ENCODE results near the gene MSRB3. TPM values are rescaled to one million over a fixed set of nuclear protein-coding genes. Genes with fewer than 3 reads are reported as not detected.

The MSRB3 gene
- total and polyA plus RNA-seq, 2 of the 4 experiments (the other 2 are of a cell fraction), result 31.7 to 35.7 TPM

DNA sequence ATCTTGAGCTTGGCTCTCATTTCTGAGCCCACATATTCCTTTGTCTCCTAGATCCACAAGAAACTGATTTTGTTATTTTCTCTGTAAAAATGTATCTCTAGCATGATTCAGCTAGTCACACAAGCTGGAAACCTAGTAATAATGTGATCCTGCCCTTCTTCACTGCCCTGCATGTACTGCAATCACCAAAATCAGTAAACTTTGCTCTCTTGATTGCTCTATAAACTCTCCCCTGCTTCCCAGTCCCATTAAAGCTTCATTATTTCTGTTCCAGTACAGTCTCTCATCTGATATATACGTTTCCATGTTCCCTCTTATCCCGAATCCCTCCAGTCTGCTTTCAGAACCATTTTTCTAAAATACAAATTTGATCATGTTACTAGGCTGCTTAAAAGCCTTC lies 166.5 kb downstream of the MSRB3 start:
- intact Hi-C loops (cut with micrococcal nuclease), result no loop called here
- Histone ChIP-seq H3K79me1 (ENCODE audit: low read depth in 1 of 2, low read length in 2 of 2) (peaks cover 0 to 8% of the 10 kb centered on the region in 2 experiments; a peak in 1 of 4 replicates), H3K4me3 (ENCODE audit: insufficient read depth, low read depth, low read length) (no peak overlapping the region), H4K5ac (ENCODE audit: low read depth, low read length) (no peak overlapping the region; the same call in 1 of the 2 replicates), H3K18ac (ENCODE audit: low read depth, low read length) (no peak overlapping the region), H4K20me1 (ENCODE audit: insufficient read depth, low read length) (no peaks in the 10 kb centered on the region), H2AFZ (replicated peaks; ENCODE audit: low read length, poor library complexity) (no peak overlapping the region), H2AK5ac (ENCODE audit: low read depth, low read length) (no peak overlapping the region), H3K27ac (ENCODE audit: insufficient read depth, low read length) (no peak overlapping the region), H3K56ac (ENCODE audit: extremely low read depth, insufficient read depth, low read length) (no peak overlapping the region), H3K36me3 (ENCODE audit: control insufficient read depth, insufficient read depth, low read length) (no peaks in the 10 kb centered on the region), H3K23ac (ENCODE audit: low read depth, low read length) (no peak overlapping the region), H2BK120ac (ENCODE audit: low read depth, low read length) (no peak overlapping the region), H3K9me3 (ENCODE audit: control insufficient read depth, insufficient read depth, low read length) (no peaks in the 10 kb centered on the region), H3K9ac (ENCODE audit: low read depth, low read length) (no peak overlapping the region), H3K14ac (replicated peaks; ENCODE audit: low read depth, low read length) (no peak overlapping the region; the same call in 1 of the 2 replicates), H3K27me3 (ENCODE audit: control insufficient read depth, insufficient read depth, low read length) (no peaks in the 10 kb centered on the region), H3K4ac (ENCODE audit: low read depth, low read length) (no peak overlapping the region), H4K8ac (ENCODE audit: low read depth in 2 of 2, low read length in 2 of 2) (no peak overlapping the region), H3K4me1 (ENCODE audit: control insufficient read depth, insufficient read depth, low read length) (no peaks in the 10 kb centered on the region), H3K4me2 (ENCODE audit: low read depth, low read length) (no peak overlapping the region), H2BK5ac (ENCODE audit: low read depth, low read length, poor library complexity, severe bottlenecking) (no peak overlapping the region), H2BK20ac (ENCODE audit: low read depth, low read length) (no peak overlapping the region), H4K91ac (ENCODE audit: insufficient read depth, low read depth, low read length) (no peak overlapping the region), H3K9me1 (ENCODE audit: insufficient read depth, low read length) (no peaks in the 10 kb centered on the region), H2BK15ac (ENCODE audit: low read depth, low read length) (no peak overlapping the region), H2AK9ac (replicated peaks; ENCODE audit: low read depth, low read length, poor library complexity) (no peak overlapping the region)
- ATAC-seq (ENCODE audit: low read depth) (no peak), DNase-seq (no peak)
- in situ Hi-C loops (cut with MboI; ENCODE audit: low sequenced_read_pairs), result no loop called here
- BruUV-seq (replicated peaks), result no TSS peak
- POLR2A ChIA-PET (ENCODE audit: unreplicated experiment), result interaction anchor here (0.6 kb wide), 1 partner anchor 26 kb away, joined by 3 read pairs; no protein-coding TSS in a partner anchor
- TF ChIP-seq FOS (IDR thresholded peaks at IDR 0.05; ENCODE audit: low read depth, low read length), result no peak
- no peak for TF ChIP-seq NFE2L2 (IDR thresholded peaks at IDR 0.05; ENCODE audit: low read depth, low read length)
- TF ChIP-seq CEBPB (IDR thresholded peaks at IDR 0.05; ENCODE audit: low read depth, low read length), result no peak
- no peak for TF ChIP-seq SMC3 (IDR thresholded peaks at IDR 0.05; ENCODE audit: low read depth, low read length)
- no peak for TF ChIP-seq MAZ (IDR thresholded peaks at IDR 0.05; ENCODE audit: borderline replicate concordance, low read depth, low read length)
- TF ChIP-seq MAFK (IDR thresholded peaks at IDR 0.05; ENCODE audit: low read depth, low read length), result no peak
- no peak for TF ChIP-seq BHLHE40 (IDR thresholded peaks at IDR 0.05; ENCODE audit: low read depth, low read length)
- TF ChIP-seq CHD1 (IDR thresholded peaks at IDR 0.05; ENCODE audit: low read depth, low read length), result no peak
- no peak for TF ChIP-seq RFX5 (IDR thresholded peaks at IDR 0.05; ENCODE audit: low read depth, low read length)
- TF ChIP-seq, protein P1, sequence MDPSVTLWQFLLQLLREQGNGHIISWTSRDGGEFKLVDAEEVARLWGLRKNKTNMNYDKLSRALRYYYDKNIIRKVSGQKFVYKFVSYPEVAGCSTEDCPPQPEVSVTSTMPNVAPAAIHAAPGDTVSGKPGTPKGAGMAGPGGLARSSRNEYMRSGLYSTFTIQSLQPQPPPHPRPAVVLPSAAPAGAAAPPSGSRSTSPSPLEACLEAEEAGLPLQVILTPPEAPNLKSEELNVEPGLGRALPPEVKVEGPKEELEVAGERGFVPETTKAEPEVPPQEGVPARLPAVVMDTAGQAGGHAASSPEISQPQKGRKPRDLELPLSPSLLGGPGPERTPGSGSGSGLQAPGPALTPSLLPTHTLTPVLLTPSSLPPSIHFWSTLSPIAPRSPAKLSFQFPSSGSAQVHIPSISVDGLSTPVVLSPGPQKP (IDR thresholded peaks at IDR 0.05; ENCODE audit: borderline replicate concordance, low read depth, low read length), result no peak
- no peak for TF ChIP-seq RAD21 (IDR thresholded peaks at IDR 0.05; ENCODE audit: low read length)
- no peak for TF ChIP-seq RCOR1 (IDR thresholded peaks at IDR 0.05; ENCODE audit: insufficient replicate concordance, low read length)
- no peak for TF ChIP-seq MXI1 (IDR thresholded peaks at IDR 0.05; ENCODE audit: borderline replicate concordance, low read depth, low read length)
- no peak for TF ChIP-seq USF2 (IDR thresholded peaks at IDR 0.05; ENCODE audit: low read depth, low read length)
- no peak for TF ChIP-seq CTCF (conservative IDR thresholded peaks at IDR 0.05; ENCODE audit: low read depth, low read length)
- no peak for TF ChIP-seq POLR2A (IDR thresholded peaks at IDR 0.05; ENCODE audit: low read depth, low read length)
- dilution Hi-C loops (cut with HindIII; ENCODE audit: low sequenced_read_pairs, unreplicated experiment), result no loop called here
- no CpG with 5 or more reads among the region's 2 CpGs for WGBS, 2 experiments (ENCODE audit: extremely low coverage in 2 of 2, insufficient read length in 1 of 2)
- CTCF ChIA-PET, result interaction anchor here (1.6 kb wide), 1 partner anchor 14 kb away, joined by 3 read pairs; no protein-coding TSS in a partner anchor

All from IMR-90 (cell line).